IMR-90 (cell line): ENCODE measurements around the gene STAC. TPM values are rescaled to one million over a fixed set of nuclear protein-coding genes. Genes with fewer than 3 reads are reported as not detected.
"Not testable (repeated sequence)": the region's sequence is repeated elsewhere in the genome, so short reads cannot be mapped to it uniquely, and the experiment has no call there.

Experiments
- ATAC-seq: fragments of 200-7000 bp; cut with Tn5 transposase; 2 replicates; pipeline ENCODE4 v1.9.1; 2020; ENCODE audit warnings: low read depth, mild to moderate bottlenecking, moderate library complexity
- BruUV-seq: library from RNA; stranded (reverse); fragments of 400-500 nt; replicated peaks from 2 replicates; lab custom pipeline; 2021; lab: Mats Ljungman, UMichigan
- CTCF ChIA-PET: fragments of 300-600 bp; formaldehyde crosslinking; extraction: SDS; loops from one replicate; lab custom pipeline; 2021; ENCODE audit warnings: antibody characterized with exemption; lab: Yijun Ruan, JAX
- POLR2A ChIA-PET: fragments of 300-600 bp; sonication (Branson Sonifier 250); formaldehyde crosslinking; loops from one replicate; lab custom pipeline; 2022; ENCODE audit warnings: antibody characterized with exemption; ENCODE audit not compliant: unreplicated experiment; lab: Charles Lee
- DNase-seq: peaks from one replicate; pipeline ENCODE4 v3.0.0; 2013
- H2AFZ ChIP-seq: replicated peaks from 2 replicates; pipeline ENCODE3; 2013; ENCODE audit warnings: low read length, mild to moderate bottlenecking; ENCODE audit not compliant: poor library complexity
- H2AK5ac ChIP-seq: 2 replicates; pipeline ENCODE4 v1.6.1; 2013; ENCODE audit warnings: low read depth, low read length, inconsistent platforms
- H2AK9ac ChIP-seq: replicated peaks from 2 replicates; pipeline ENCODE3; 2013; ENCODE audit warnings: mild to moderate bottlenecking, low read depth, low read length, moderate library complexity; ENCODE audit not compliant: poor library complexity
- H2BK120ac ChIP-seq: 2 replicates; pipeline ENCODE4 v1.6.1; 2013; ENCODE audit warnings: low read depth, low read length, inconsistent platforms
- H2BK15ac ChIP-seq: 3 replicates; pipeline ENCODE4 v1.6.1; 2013; ENCODE audit warnings: low read depth, low read length, inconsistent platforms
- H2BK20ac ChIP-seq: 2 replicates; pipeline ENCODE4 v1.6.1; 2013; ENCODE audit warnings: low read depth, mild to moderate bottlenecking, inconsistent platforms, low read length, moderate library complexity
- H2BK5ac ChIP-seq: 2 replicates; pipeline ENCODE4 v1.6.1; 2013; ENCODE audit warnings: mild to moderate bottlenecking, low read depth, low read length, inconsistent platforms; ENCODE audit not compliant: poor library complexity, severe bottlenecking
- H3K14ac ChIP-seq: replicated peaks from 2 replicates; pipeline ENCODE4 v1.6.1; 2013; ENCODE audit warnings: low read depth, low read length, inconsistent platforms
- H3K18ac ChIP-seq: 2 replicates; pipeline ENCODE4 v1.6.1; 2013; ENCODE audit warnings: low read depth, low read length, control low read depth
- H3K23ac ChIP-seq: 2 replicates; pipeline ENCODE4 v1.6.1; 2013; ENCODE audit warnings: low read depth, low read length, inconsistent platforms
- H3K27ac ChIP-seq: 2 replicates; pipeline ENCODE4 v1.5.1; 2013; ENCODE audit warnings: mild to moderate bottlenecking, control low read depth, low read length; ENCODE audit not compliant: insufficient read depth
- H3K27me3 ChIP-seq: 2 replicates; pipeline ENCODE4 v1.6.1; 2013; ENCODE audit warnings: low read length; ENCODE audit not compliant: control insufficient read depth, insufficient read depth
- H3K36me3 ChIP-seq: 2 replicates; pipeline ENCODE4 v1.6.1; 2013; ENCODE audit warnings: low read length, mixed read lengths; ENCODE audit not compliant: control insufficient read depth, insufficient read depth
- H3K4ac ChIP-seq: 2 replicates; pipeline ENCODE4 v1.6.1; 2013; ENCODE audit warnings: low read depth, low read length, inconsistent platforms
- H3K4me1 ChIP-seq: 2 replicates; pipeline ENCODE4 v1.6.1; 2013; ENCODE audit warnings: low read length, mixed read lengths; ENCODE audit not compliant: control insufficient read depth, insufficient read depth
- H3K4me2 ChIP-seq: 2 replicates; pipeline ENCODE4 v1.6.1; 2013; ENCODE audit warnings: low read depth, mild to moderate bottlenecking, control low read depth, low read length, moderate library complexity
- H3K4me3 ChIP-seq: 2 replicates; pipeline ENCODE4 v1.5.1; 2013; ENCODE audit warnings: low read depth, mild to moderate bottlenecking, control low read depth, low read length, moderate library complexity; ENCODE audit not compliant: insufficient read depth
- H3K56ac ChIP-seq: 2 replicates; pipeline ENCODE4 v1.6.1; 2013; ENCODE audit warnings: low read length, inconsistent platforms; ENCODE audit not compliant: insufficient read depth; ENCODE audit errors: extremely low read depth
- H3K79me1 ChIP-seq, 2 experiments: 2 replicates each; pipeline ENCODE4 v1.6.1; 2013; ENCODE audit warnings: low read length in 2 of 2, inconsistent platforms in 1 of 2, low read depth in 1 of 2
- H3K9ac ChIP-seq: 2 replicates; pipeline ENCODE4 v1.6.1; 2013; ENCODE audit warnings: low read depth, low read length, control low read depth
- H3K9me1 ChIP-seq: 2 replicates; pipeline ENCODE4 v1.6.1; 2013; ENCODE audit warnings: low read length, inconsistent platforms; ENCODE audit not compliant: insufficient read depth
- H3K9me3 ChIP-seq: 2 replicates; pipeline ENCODE4 v1.6.1; 2013; ENCODE audit warnings: low read length; ENCODE audit not compliant: control insufficient read depth, insufficient read depth
- H4K20me1 ChIP-seq: 2 replicates; pipeline ENCODE4 v1.6.1; 2013; ENCODE audit warnings: low read length, inconsistent platforms; ENCODE audit not compliant: insufficient read depth
- H4K5ac ChIP-seq: 2 replicates; pipeline ENCODE4 v1.6.1; 2013; ENCODE audit warnings: mild to moderate bottlenecking, low read depth, low read length, control low read depth
- H4K8ac ChIP-seq, 2 experiments: 2 replicates each; pipeline ENCODE4 v1.6.1; 2013; ENCODE audit warnings: low read depth in 2 of 2, low read length in 2 of 2, control low read depth in 1 of 2, inconsistent platforms in 1 of 2
- H4K91ac ChIP-seq: 2 replicates; pipeline ENCODE4 v1.6.1; 2013; ENCODE audit warnings: low read depth, low read length, inconsistent platforms; ENCODE audit not compliant: insufficient read depth
- RCOR1 ChIP-seq: IDR thresholded peaks from 2 replicates; pipeline ENCODE4 v1.6.1; 2012; ENCODE audit warnings: mild to moderate bottlenecking, low read length, improper control_type of control experiment; ENCODE audit not compliant: insufficient replicate concordance
- WGBS, 2 experiments: methylation state at CpG; one replicate each; pipeline versions ENCODE4 v1.1.5 to v1.1.7; 2013; ENCODE audit warnings: missing lambda C conversion rate in 2 of 2; ENCODE audit not compliant: insufficient read length in 1 of 2; ENCODE audit errors: extremely low coverage in 2 of 2; 5-methylcytosine and 5-hydroxymethylcytosine counted together
- dilution Hi-C: fragments of 300-500 bp; cut with HindIII; formaldehyde crosslinking; loops from one replicate; pipeline ENCODE4 v1.14.3; 2018; ENCODE audit warnings: low sequenced_read_pairs; ENCODE audit not compliant: unreplicated experiment
- in situ Hi-C: fragments of 300-500 bp; cut with MboI; formaldehyde crosslinking; loops from 3 replicates; pipeline ENCODE4 v1.14.3; 2019; ENCODE audit warnings: low sequenced_read_pairs, inconsistent platforms, mixed read lengths
- intact Hi-C: fragments of 100-400 bp; cut with micrococcal nuclease; formaldehyde crosslinking; loops from 2 replicates; pipeline ENCODE4 v1.10.0; 2022
- polyA plus RNA-seq, 3 experiments: library from polyadenylated mRNA; depleted of rRNA; stranded (reverse); fragments of >200 nt; gene quantifications; 2 replicates each; pipeline ENCODE4 v1.2.3, GENCODE V29; 2012; ENCODE audit warnings: low replicate concordance in 1 of 3
- total RNA-seq: library from RNA; depleted of rRNA; stranded (reverse); fragments of >200 nt; gene quantifications from 2 replicates; pipeline ENCODE4 v1.2.3, GENCODE V29; 2012
- TF ChIP-seq, protein P1 (sequence below): conservative IDR thresholded peaks from 2 replicates; pipeline ENCODE4 v1.5.1; 2012; ENCODE audit warnings: mild to moderate bottlenecking, low read depth, low read length, improper control_type of control experiment
- TF ChIP-seq, protein P2 (sequence below): fragments of 150-350 bp; IDR thresholded peaks from 2 replicates; pipeline ENCODE4 v1.6.1; 2017; ENCODE audit warnings: mild to moderate bottlenecking, antibody characterized with exemption, low read length, low read depth

Gene STAC
- total and polyA plus RNA-seq, 2 of the 4 experiments (the other 2 are of a cell fraction): 0.19 to 0.36 TPM

DNA sequence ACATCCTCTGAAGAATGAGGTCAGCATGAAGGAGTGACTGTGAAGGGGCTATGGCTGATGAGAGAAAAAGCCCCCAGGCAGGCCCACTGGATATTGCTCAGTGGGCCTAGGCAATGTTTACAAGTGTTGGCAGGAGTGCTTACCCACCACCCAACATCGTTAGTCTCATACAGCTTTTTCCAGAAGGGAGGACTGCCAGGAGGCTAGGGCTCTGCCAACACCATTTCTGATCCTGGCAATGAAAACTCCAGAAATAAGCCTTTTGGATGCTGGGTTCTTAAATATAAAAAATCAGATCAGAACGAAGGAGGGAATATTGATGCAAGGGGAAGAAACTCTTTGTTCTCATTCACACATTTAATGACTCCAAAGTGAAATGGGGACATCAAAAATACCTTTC is 194.9 kb downstream of the STAC start:
- no TSS peak for BruUV-seq
- CTCF ChIA-PET: no interaction called here

DNA sequence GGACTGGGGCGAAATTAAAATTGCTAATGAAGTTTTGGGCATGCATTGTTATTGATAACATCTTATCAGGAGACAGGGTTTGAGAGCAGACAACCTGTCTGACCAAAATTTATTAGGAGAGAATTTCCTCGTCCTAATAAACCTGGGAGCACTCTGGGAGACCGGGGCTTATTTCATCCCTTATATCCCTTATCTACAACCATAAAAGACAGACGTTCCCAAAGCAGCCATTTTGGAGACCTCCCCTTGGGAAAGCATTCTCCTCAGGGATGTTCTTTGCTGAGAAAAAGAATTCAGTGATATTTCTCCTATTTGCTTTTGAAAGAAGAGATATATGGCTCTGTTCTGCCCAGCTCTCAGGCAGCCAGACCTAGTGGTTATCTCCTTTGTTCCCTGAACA is 198.1 kb downstream of the STAC start:
- H3K27me3 ChIP-seq, in situ Hi-C loops, H4K91ac ChIP-seq, H2BK5ac ChIP-seq, H3K9ac ChIP-seq, H2AFZ ChIP-seq, H3K14ac ChIP-seq, H2AK9ac ChIP-seq, H4K8ac ChIP-seq, H4K5ac ChIP-seq, dilution Hi-C loops, DNase-seq, H3K9me1 ChIP-seq, H3K4ac ChIP-seq, H3K27ac ChIP-seq, H3K4me3 ChIP-seq, H3K4me1 ChIP-seq, ATAC-seq, H3K9me3 ChIP-seq, H3K36me3 ChIP-seq, H3K23ac ChIP-seq, H2BK15ac ChIP-seq, H3K18ac ChIP-seq, H3K4me2 ChIP-seq, H4K20me1 ChIP-seq, H3K79me1 ChIP-seq, H2BK120ac ChIP-seq, BruUV-seq, H2AK5ac ChIP-seq, H3K56ac ChIP-seq, CTCF ChIA-PET, POLR2A ChIA-PET, intact Hi-C loops, H2BK20ac ChIP-seq: not testable (repeated sequence)
- no CpG with 5 or more reads among the region's 4 CpGs for WGBS, 2 experiments

More for the DNA sequence above, 194.9 kb downstream of the STAC start:
- Histone ChIP-seq H3K4ac (no peak overlapping the region), H3K27me3 (no peaks in the 10 kb centered on the region), H4K91ac (no peak overlapping the region), H4K5ac (no peak overlapping the region), H2AK9ac (no peak overlapping the region), H2BK5ac (no peak overlapping the region), H3K27ac (no peak overlapping the region), H4K8ac (no peak overlapping the region), H3K9ac (no peak overlapping the region), H3K9me3 (no peaks in the 10 kb centered on the region), H2AFZ (no peak overlapping the region), H3K9me1 (no peaks in the 10 kb centered on the region), H3K36me3 (no peaks in the 10 kb centered on the region), H2BK15ac (no peak overlapping the region), H3K4me2 (no peak overlapping the region), H3K56ac (no peak overlapping the region), H2BK120ac (no peak overlapping the region), H3K14ac (no peak overlapping the region), H3K18ac (no peak overlapping the region), H3K23ac (no peak overlapping the region), H4K20me1 (no peaks in the 10 kb centered on the region), H3K4me1 (no peaks in the 10 kb centered on the region), H3K4me3 (no peak overlapping the region), H2BK20ac (no peak overlapping the region), H3K79me1 (no peaks in the 10 kb centered on the region), H2AK5ac (no peak overlapping the region)
- no CpG with 5 or more reads among the region's 2 CpGs for WGBS, 2 experiments
- DNase-seq (no peak), ATAC-seq (no peak)
- in situ Hi-C loops (no loop called here), dilution Hi-C loops (no loop called here), intact Hi-C loops (no loop called here)
- TF ChIP-seq, protein P1, sequence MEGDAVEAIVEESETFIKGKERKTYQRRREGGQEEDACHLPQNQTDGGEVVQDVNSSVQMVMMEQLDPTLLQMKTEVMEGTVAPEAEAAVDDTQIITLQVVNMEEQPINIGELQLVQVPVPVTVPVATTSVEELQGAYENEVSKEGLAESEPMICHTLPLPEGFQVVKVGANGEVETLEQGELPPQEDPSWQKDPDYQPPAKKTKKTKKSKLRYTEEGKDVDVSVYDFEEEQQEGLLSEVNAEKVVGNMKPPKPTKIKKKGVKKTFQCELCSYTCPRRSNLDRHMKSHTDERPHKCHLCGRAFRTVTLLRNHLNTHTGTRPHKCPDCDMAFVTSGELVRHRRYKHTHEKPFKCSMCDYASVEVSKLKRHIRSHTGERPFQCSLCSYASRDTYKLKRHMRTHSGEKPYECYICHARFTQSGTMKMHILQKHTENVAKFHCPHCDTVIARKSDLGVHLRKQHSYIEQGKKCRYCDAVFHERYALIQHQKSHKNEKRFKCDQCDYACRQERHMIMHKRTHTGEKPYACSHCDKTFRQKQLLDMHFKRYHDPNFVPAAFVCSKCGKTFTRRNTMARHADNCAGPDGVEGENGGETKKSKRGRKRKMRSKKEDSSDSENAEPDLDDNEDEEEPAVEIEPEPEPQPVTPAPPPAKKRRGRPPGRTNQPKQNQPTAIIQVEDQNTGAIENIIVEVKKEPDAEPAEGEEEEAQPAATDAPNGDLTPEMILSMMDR: no peak
- TF ChIP-seq, protein P2, sequence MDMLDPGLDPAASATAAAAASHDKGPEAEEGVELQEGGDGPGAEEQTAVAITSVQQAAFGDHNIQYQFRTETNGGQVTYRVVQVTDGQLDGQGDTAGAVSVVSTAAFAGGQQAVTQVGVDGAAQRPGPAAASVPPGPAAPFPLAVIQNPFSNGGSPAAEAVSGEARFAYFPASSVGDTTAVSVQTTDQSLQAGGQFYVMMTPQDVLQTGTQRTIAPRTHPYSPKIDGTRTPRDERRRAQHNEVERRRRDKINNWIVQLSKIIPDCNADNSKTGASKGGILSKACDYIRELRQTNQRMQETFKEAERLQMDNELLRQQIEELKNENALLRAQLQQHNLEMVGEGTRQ: no peak
- TF ChIP-seq RCOR1: no peak
- POLR2A ChIA-PET: no interaction called here
